H1 (cell line): Measurements from ENCODE around the gene HSF4. TPM values are rescaled to one million over a fixed set of nuclear protein-coding genes. Genes with fewer than 3 reads are reported as not detected.

Experiments
- BCL11A ChIP-seq, 2 experiments: IDR thresholded peaks; one replicate each; pipeline ENCODE4 v1.6.1; 2011; ENCODE audit warnings: low read depth in 2 of 2, low read length in 2 of 2, mild to moderate bottlenecking in 2 of 2
- CHD7 ChIP-seq: fragments of 300-600 bp; sonication (generic); IDR thresholded peaks from 2 replicates; pipeline ENCODE4 v1.7.1; 2012; ENCODE audit warnings: low read length, moderate library complexity, mild to moderate bottlenecking, inconsistent platforms; ENCODE audit not compliant: insufficient replicate concordance
- KDM4A ChIP-seq: IDR thresholded peaks from one replicate; pipeline ENCODE4 v1.7.1; 2012; ENCODE audit warnings: low read depth, mild to moderate bottlenecking, moderate library complexity, low read length, inconsistent platforms; ENCODE audit not compliant: severe bottlenecking
- POLR2A ChIP-seq, 2 experiments: IDR thresholded peaks; 1 replicate in 1 of 2; 2 replicates in 1 of 2; pipeline ENCODE4 v1.6.1; 2011; ENCODE audit warnings: low read depth in 2 of 2, low read length in 2 of 2, mild to moderate bottlenecking in 2 of 2; ENCODE audit errors: control extremely low read depth in 1 of 2
- RFX5 ChIP-seq: IDR thresholded peaks from 2 replicates; pipeline ENCODE4 v1.6.1; 2011; ENCODE audit warnings: low read depth, low read length, improper control_type of control experiment, borderline replicate concordance
- SIX5 ChIP-seq: IDR thresholded peaks from 2 replicates; pipeline ENCODE4 v1.6.1; 2011; ENCODE audit warnings: mild to moderate bottlenecking, low read depth, low read length
- SP1 ChIP-seq: IDR thresholded peaks from 2 replicates; pipeline ENCODE4 v1.6.1; 2011; ENCODE audit warnings: low read depth, low read length
- TAF1 ChIP-seq: IDR thresholded peaks from 2 replicates; pipeline ENCODE4 v1.6.1; 2011; ENCODE audit warnings: mild to moderate bottlenecking, low read depth, low read length
- TAF7 ChIP-seq: optimal IDR thresholded peaks from 2 replicates; pipeline ENCODE3; 2011; ENCODE audit warnings: low read depth, mild to moderate bottlenecking, inconsistent platforms, low read length, moderate library complexity, borderline replicate concordance
- TBP ChIP-seq: IDR thresholded peaks from 2 replicates; pipeline ENCODE4 v1.6.1; 2011; ENCODE audit warnings: low read depth, low read length, improper control_type of control experiment
- YY1 ChIP-seq: IDR thresholded peaks from 2 replicates; pipeline ENCODE4 v1.6.1; 2011; ENCODE audit warnings: low read depth, mild to moderate bottlenecking, low read length
- polyA plus RNA-seq, 7 experiments: library from polyadenylated mRNA; depleted of rRNA in 3 of 7; stranded (reverse) in 5 of 7; unstranded in 2 of 7; fragments of >200 nt in 5 of 7; fragments of 200-250 nt in 2 of 7; gene quantifications; 1 replicate in 5 of 7; 2 replicates in 1 of 7; 4 replicates in 1 of 7; pipeline versions ENCODE4 v1.2.1 to v1.2.3, GENCODE V29; 2011 to 2013; ENCODE audit warnings: missing spikeins in 2 of 7, mixed read lengths in 2 of 7
- total RNA-seq: library from RNA; stranded (reverse); fragmentation: NEBNext Ultra II Directional; extraction: Animal tissue kit (Norgen Biotek cat#: 25700); gene quantifications from 2 replicates; pipeline ENCODE4 v1.2.1, GENCODE V29; 2021

HSF4 gene
- total and polyA plus RNA-seq, 2 of the 8 experiments (the other 6 are each of a cell fraction or from before 2014, with no cell fraction given): 0.14 TPM; not detected in 1

GRCh38 chr16:67207249-67208091 lies 42.9 kb downstream of the HSF4 start (continued):
- TF ChIP-seq CHD7: no peak
- 0 out of 2 replicates have a peak, but pooled peaks have one; percentile 61 for TF ChIP-seq YY1
- no peak for TF ChIP-seq TAF1
- no peak for TF ChIP-seq KDM4A
- TF ChIP-seq POLR2A (IDR thresholded peaks at IDR 0.05; ENCODE audit: control extremely low read depth in 1 of 2, low read depth in 2 of 2, low read length in 2 of 2): peak in 1 of 2 experiments; percentile 19; a peak in 1 of 3 replicates
- no peak for TF ChIP-seq TBP
- no peak for TF ChIP-seq BCL11A (IDR thresholded peaks at IDR 0.05; ENCODE audit: low read depth in 2 of 2, low read length in 2 of 2)
- TF ChIP-seq SIX5: no peak
- TF ChIP-seq RFX5: no peak
- TF ChIP-seq TAF7: no peak
- no peak for TF ChIP-seq SP1
